ENCODE data around the gene CDKN1C. TPM values are rescaled to one million over a fixed set of nuclear protein-coding genes. Genes with fewer than 3 reads are reported as not detected.

The CDKN1C gene
- total RNA-seq, 2 donors from 2014 or later, result 1.2 to 2.0 TPM

DNA sequence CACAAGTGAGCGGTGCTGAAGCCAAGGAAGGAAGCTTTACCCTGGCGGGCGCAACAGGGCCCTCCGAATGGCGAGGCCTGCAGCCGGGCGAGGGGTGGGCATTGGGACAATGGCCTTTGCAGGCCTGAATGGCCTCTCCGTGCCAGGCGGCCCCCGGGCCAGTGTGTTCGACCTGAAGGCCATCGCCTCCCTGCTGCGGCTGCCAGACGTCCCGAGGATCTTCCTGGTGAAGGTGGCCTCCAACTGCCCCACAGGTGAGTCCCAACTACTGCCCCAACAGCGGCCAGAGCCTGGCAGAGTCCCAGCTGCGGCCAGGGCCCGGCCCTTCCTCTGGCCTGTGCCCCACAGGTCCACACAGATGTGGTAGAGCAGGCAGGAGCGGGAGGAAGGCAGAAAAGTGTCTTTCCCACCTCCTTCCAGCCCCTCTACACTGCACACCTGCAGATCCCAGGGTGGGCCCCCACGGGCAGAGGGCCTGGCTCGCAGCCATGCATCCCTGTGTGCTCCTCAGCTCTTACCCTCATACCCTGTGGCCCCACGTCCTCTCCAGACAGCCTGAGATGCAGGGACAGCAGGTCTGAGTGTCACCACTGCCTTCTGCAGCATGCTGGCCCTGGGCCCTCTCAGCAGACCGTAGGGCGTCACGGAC lies 32.4 kb upstream of the CDKN1C start:
- Mint-ChIP-seq H3K27ac (no peak overlapping the region), H3K36me3 (no peaks in the 10 kb centered on the region), H3K27me3 (no peaks in the 10 kb centered on the region), H3K9me3 (no peaks in the 10 kb centered on the region), H3K4me1 (ENCODE audit: low read depth in 2 of 2) (peaks cover 0 to 5% of the 10 kb centered on the region in 2 donors), H3K4me3 (no peak overlapping the region)
- DNase-seq (ENCODE audit: low spot score), result peak; percentile 55
- ATAC-seq, result no peak

DNA sequence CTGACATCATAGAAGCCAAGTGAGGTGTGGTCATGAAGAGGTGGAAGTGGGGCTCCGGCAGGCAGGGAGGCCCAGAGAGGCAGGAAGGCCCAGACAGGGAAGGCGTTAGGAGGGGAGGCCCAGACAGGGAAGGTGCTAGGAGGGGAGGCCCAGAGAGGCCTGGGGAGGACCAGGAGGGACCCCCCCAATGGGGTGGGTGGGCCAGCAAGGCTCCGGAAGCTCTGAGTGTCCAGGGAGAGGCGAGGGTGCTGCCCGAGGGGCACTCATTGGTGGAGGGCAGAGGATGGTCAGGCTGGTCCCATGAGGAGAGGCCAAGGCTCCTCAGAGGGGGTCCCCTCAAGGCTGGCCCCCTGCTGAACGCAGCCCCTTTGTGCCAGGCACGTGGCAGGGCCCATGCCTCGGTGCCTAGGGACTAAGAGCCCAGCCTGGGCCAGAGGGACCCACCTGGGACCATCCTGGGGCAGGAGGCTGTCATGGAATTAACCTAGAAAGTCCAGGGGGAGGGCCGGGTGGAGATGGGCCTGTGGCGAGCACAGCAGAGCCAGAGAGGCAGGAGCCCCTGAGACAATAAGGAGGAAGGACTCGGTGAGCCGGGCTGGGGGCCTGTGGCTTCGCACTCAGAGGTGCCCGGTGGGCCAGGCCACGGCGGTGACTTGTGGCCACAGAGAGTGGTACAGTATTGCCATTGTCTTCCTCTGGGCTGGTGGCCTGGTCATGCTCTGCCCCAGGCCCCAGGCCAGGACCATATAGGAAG lies 31.5 kb upstream of the CDKN1C start:
- DNase-seq (ENCODE audit: low spot score) (peak; percentile 28), ATAC-seq (no peak)
- H3K4me1 Mint-ChIP-seq (ENCODE audit: low read depth in 2 of 2), result peaks cover 0 to 5% of the 10 kb centered on the region in 2 donors
- H3K27ac Mint-ChIP-seq, result no peak overlapping the region
- H3K36me3 Mint-ChIP-seq, result no peaks in the 10 kb centered on the region
- no peaks in the 10 kb centered on the region for H3K9me3 Mint-ChIP-seq
- no peaks in the 10 kb centered on the region for H3K27me3 Mint-ChIP-seq
- no peak overlapping the region for H3K4me3 Mint-ChIP-seq

DNA sequence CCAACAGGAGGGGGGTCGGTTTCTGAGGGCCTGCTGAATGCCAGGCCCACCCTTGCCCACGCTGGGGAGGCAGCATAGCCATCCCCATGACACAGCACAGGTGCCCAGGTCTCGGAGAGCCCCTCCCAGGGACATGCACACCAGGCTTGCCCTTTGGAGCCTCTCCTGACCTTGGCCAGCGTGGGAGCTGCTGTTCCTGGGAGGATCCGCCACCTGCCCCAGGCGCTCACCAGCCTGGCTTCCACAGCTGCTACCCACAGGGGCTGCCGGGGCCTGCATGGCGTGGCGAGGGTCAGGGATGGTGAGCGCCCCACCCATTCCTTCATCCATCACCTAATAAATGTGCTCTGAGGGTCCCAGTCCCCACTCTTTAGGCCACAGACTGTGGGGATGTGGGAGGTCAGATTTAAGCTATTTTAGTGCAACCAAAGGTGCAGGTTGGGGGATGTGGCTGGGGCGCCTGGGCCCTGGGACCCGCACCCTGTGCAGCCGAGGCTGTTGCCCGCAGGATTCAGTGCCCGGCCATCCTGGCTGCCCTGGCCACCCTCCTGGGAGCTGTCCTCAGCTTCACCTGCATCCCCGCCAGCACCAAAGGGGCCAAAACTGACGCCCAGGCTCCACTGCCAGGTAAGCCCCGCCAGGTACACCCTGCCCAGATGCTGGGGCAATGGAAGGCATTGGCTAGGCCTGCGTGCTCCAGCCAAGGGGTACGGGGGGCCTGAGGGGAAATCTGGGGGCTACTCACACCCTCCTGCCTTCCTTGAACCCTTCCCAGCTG lies 30.7 kb upstream of the CDKN1C start:
- Mint-ChIP-seq H3K4me3 (no peak overlapping the region), H3K27ac (no peak overlapping the region), H3K4me1 (ENCODE audit: low read depth in 2 of 2) (peaks cover 0 to 8% of the 10 kb centered on the region in 2 donors), H3K36me3 (no peaks in the 10 kb centered on the region), H3K9me3 (no peaks in the 10 kb centered on the region), H3K27me3 (no peaks in the 10 kb centered on the region)
- no peak for DNase-seq (ENCODE audit: low spot score)
- no peak for ATAC-seq

DNA sequence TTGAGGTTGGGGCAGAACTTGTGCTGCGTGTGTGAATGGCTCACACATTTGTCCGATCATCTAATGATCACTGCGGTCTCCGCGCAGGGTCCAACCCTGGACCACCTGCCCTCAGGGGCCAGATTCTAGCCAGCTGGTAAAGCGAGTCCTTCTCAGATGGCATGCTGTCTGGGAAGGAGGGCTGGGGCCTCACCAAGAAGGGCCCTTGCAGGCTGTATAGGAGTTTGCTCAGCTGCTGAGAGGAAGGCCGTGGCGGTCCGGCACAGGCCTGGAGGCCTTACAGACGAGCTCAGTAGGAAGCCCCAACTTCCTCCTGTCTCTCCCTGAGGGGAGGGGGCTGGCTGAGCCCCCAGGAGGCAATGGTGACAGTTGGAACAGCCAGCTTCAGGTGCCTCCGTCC lies 29.9 kb upstream of the CDKN1C start:
- H3K9me3 Mint-ChIP-seq, result no peaks in the 10 kb centered on the region
- H3K36me3 Mint-ChIP-seq, result no peaks in the 10 kb centered on the region
- DNase-seq (ENCODE audit: low spot score) (no peak), ATAC-seq (no peak)
- no peaks in the 10 kb centered on the region for H3K27me3 Mint-ChIP-seq
- H3K4me1 Mint-ChIP-seq (ENCODE audit: low read depth in 2 of 2), result peaks cover 0 to 8% of the 10 kb centered on the region in 2 donors
- H3K27ac Mint-ChIP-seq, result no peak overlapping the region
- H3K4me3 Mint-ChIP-seq, result no peak overlapping the region

DNA sequence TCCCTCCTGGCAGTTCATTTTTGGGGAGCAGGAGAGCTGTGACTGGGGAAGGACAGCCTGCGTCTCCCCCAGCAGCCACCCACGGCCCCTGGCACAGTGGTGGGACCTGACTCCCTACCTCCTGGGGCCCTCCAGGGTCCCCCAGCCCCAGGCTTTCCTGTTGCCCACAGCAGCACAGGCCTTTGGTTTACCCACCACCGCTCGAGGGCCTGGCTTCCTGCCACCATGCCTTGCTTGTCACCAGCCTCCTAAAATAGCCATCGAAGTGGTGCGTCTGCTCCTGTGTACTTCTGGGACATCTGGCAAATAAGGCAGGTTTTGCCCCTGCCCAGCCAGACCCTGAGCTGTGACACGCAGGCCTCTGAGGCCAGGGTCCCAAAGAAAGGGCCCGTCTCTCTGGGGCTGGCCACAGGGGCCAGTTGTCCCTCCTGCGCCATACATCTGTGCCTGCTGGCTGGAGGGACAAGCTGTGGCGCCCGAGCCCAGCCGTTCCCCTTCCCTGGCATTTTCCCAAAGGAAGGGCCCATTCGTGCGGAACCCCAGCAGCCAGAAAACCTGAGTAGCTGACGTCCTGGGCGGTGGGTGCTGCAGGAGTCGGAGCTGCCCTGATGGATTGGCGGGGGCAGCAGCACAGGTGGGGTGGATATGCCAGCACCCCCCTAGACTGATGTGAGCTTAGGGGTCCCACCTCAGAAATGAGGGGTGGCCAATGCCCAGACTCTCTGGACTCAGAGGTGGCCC lies 29.1 kb upstream of the CDKN1C start:
- DNase-seq (ENCODE audit: low spot score), result no peak
- Mint-ChIP-seq H3K4me3 (no peak overlapping the region), H3K9me3 (no peaks in the 10 kb centered on the region), H3K36me3 (no peaks in the 10 kb centered on the region), H3K27me3 (no peaks in the 10 kb centered on the region), H3K4me1 (ENCODE audit: low read depth in 2 of 2) (peaks cover 0 to 11% of the 10 kb centered on the region in 2 donors), H3K27ac (no peak overlapping the region)
- no peak for ATAC-seq

DNA sequence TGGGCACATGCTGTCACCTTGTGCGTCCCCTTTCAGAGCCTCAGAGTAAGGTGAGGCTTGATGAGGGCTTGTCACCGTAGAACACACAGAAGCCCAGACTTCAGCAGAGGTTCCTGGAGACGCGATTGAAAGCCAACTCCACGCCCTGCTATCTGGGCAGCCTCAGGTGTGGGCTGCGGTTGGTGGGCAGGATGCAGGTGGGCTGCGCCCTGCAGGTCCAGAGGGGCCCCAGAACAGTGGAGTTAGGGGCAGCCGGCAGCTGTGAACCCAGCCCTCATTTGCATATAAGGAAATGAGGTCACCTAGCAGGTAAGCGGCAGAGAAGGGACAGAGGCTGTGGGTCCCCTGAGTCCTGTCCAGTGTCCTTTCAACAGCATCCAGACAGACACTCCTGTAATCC lies 28.2 kb upstream of the CDKN1C start:
- ATAC-seq, result no peak

DNA sequence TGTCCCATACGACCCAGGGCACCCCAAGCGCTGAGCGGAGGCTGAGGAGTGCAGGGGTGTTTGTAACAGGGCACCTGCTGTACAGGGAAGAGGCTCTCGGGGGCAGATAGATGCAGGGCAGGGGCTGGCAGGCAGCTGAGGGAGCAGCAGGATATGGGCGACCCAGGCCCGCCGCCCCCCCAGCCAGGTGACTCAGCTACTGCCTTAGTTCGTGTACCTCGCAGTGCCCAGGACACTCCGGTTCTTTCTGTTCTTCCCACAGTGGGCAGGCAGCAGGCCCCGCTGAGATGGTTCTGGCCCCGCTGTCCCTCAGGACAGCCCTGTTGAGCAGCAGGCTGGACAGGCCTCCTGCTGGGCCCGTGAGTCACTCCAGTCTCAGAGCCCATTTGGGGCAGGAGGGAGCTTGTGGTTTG lies 27.4 kb upstream of the CDKN1C start:
- Mint-ChIP-seq H3K27ac (no peak overlapping the region), H3K36me3 (no peaks in the 10 kb centered on the region), H3K4me3 (no peak overlapping the region), H3K4me1 (ENCODE audit: low read depth in 2 of 2) (peaks cover 0 to 11% of the 10 kb centered on the region in 2 donors), H3K27me3 (no peaks in the 10 kb centered on the region), H3K9me3 (no peaks in the 10 kb centered on the region)
- no peak for ATAC-seq
- no peak for DNase-seq (ENCODE audit: low spot score)

More for the DNA sequence above, 28.2 kb upstream of the CDKN1C start:
- peaks cover 0 to 11% of the 10 kb centered on the region in 2 donors for H3K4me1 Mint-ChIP-seq (ENCODE audit: low read depth in 2 of 2)
- H3K27me3 Mint-ChIP-seq, result no peaks in the 10 kb centered on the region
- no peak for DNase-seq (ENCODE audit: low spot score)
- H3K4me3 Mint-ChIP-seq, result no peak overlapping the region
- no peaks in the 10 kb centered on the region for H3K36me3 Mint-ChIP-seq
- no peaks in the 10 kb centered on the region for H3K9me3 Mint-ChIP-seq
- H3K27ac Mint-ChIP-seq, result no peak overlapping the region

DNA sequence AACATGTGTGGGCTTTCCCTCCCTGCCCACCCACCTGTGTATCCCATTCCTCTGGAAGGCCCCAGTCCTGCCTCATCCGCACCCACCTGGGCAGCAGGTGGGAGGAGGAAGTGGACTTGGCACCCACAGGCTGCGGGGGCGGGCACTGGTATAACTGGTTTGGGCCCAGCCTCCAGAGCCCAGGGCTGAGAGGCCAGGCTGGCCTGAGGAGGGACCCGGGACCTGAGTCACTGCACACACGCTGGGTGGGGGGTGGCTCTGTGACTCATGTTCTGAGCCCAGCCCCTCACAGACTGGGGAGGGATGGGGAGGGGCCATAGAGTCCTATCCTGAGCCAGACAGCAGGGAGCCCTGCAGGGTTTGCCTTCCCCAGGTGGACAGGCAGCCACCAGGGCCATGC lies 26.9 kb upstream of the CDKN1C start:
- no peak overlapping the region for H3K27ac Mint-ChIP-seq
- no peak for ATAC-seq

DNA sequence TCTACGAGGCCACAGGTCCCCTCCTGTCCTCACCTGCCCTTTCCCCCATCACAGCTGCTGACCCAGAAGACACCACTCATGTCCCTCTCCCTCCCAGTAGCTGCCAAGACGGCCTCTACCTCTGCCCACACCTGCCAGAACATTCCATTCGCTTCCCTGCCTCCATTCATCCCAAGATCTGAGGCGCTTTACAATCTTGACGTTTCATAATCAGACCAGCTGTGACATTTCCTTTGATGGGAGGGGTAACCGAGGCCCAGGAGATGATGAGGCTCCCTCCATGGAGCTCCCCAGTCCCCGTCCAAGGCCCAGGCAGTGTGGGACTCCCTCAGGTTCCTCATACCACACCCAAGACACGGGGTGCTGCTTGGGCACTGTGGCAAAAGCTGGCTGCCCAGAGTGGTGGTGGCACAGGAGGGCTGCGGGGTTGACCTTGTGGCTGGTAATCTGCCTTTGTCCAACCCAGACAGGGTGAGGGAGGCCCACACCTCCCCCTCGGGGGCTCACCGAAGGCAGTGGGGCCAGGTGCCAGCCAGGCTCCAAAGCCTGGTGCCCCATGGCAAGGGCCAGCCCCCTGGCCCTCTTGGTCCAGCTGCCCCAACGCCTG lies 26.3 kb upstream of the CDKN1C start:
- H3K9me3 Mint-ChIP-seq, result no peaks in the 10 kb centered on the region
- no peak for DNase-seq (ENCODE audit: low spot score)
- no peak overlapping the region for H3K27ac Mint-ChIP-seq
- no peaks in the 10 kb centered on the region for H3K27me3 Mint-ChIP-seq
- peaks cover 0 to 11% of the 10 kb centered on the region in 2 donors for H3K4me1 Mint-ChIP-seq (ENCODE audit: low read depth in 2 of 2)
- no peaks in the 10 kb centered on the region for H3K36me3 Mint-ChIP-seq
- no peak for ATAC-seq
- no peak overlapping the region for H3K4me3 Mint-ChIP-seq

More for the DNA sequence above, 26.9 kb upstream of the CDKN1C start:
- Mint-ChIP-seq H3K4me3 (no peak overlapping the region), H3K9me3 (no peaks in the 10 kb centered on the region), H3K36me3 (no peaks in the 10 kb centered on the region), H3K4me1 (ENCODE audit: low read depth in 2 of 2) (peaks cover 0 to 11% of the 10 kb centered on the region in 2 donors), H3K27me3 (no peaks in the 10 kb centered on the region)
- no peak for DNase-seq (ENCODE audit: low spot score)

DNA sequence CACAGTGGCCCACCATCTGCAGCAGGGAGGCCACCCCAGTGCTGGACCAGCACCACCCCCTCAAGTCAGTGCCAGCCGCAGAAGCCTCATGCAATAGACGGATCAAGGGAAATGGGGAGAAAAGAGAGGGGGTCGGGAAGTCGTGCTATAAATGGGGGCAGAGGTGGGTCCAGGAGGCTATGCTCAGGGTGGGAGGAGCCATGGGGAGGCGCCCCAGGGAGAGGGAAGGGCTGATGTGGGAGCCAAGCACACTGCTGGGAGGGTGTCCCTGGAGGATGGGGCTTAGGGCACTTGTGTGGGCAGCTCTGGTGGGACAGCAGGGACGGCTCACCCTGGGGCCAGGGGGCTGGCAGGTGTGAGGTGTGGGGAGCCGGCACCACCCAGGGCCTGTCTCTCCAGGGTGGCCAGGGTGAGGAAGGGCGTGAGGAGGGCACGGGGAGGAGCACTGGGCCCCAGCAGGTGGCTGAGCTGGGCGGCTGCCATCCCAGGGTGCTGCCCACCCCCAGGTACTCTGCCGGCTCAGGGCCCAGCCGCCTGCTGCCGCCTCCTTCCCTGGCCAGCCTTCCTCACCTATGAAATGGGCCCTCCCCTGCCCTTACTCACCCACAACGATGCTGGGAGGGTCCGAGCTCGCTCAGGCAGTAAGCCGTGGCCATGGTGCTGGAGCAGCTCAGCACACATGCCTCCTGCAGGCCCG lies 25.7 kb upstream of the CDKN1C start:
- Mint-ChIP-seq H3K27ac (no peak overlapping the region), H3K9me3 (no peaks in the 10 kb centered on the region), H3K4me3 (no peak overlapping the region), H3K36me3 (no peaks in the 10 kb centered on the region), H3K27me3 (no peaks in the 10 kb centered on the region), H3K4me1 (ENCODE audit: low read depth in 2 of 2) (peaks cover 0 to 11% of the 10 kb centered on the region in 2 donors)
- ATAC-seq (no peak), DNase-seq (ENCODE audit: low spot score) (no peak)

DNA sequence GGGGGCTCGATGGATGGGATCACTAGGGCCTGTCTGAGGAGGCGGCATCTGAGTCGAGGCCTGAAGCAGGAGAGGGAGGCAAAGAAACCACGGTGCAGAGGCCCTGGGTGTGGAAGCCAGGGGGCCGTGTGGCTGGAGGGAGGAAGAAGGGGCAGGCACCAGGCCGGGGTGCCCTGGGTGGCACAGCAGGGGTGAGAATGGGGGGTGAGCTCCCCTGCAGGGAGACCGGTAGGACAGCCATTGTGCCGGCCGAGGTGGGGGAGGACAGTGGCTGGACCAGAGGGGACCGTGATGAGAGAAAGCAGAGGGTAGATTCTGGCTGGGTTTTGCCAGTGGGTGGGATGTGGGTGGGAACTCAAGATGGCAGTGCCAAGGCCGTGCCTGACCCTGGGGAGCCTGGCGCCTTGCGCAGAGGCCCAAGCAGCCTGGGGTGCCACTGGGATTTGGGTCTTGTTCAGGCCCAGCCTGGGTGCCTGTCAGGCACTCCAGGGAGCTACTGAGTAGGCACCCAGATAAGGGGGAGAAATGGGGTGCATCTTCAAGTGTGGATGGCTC lies 24.9 kb upstream of the CDKN1C start:
- no peak overlapping the region for H3K4me3 Mint-ChIP-seq

DNA sequence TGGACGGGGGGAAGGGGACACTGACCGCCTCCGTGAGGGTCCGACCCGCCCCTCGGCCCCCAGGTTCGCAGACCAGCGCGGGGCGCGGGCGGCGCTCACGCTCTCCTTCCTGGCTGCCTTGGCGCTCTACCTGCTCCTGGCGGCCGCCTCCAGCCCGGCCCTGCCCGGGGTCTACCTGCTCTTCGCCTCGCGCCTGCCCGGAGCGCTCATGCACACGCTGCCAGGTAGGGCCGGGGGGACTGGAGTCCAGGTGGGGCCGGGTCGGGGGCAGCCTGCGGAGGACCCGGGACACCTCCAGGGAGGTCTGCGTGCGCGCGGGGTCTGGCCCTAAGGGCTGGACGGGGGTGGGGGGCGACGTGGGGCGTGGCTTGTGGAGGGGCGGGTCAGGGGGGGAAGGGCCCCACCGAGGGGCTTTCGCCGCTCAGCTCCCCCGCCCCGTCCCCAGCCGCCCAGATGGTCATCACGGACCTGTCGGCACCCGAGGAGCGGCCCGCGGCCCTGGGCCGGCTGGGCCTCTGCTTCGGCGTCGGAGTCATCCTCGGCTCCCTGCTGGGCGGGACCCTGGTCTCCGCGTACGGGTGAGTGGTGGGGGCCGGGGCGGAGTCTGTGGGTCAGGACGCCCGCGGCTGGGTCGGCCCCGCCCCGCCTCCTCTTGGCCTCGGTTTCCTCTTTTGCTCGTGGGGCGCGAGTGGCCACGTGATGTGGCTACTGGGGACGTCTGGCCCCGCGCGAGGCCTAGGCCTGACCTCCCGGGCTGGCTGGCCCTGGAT lies 23.7 kb upstream of the CDKN1C start:
- H3K4me3 Mint-ChIP-seq, result no peak overlapping the region
- no peaks in the 10 kb centered on the region for H3K27me3 Mint-ChIP-seq
- H3K9me3 Mint-ChIP-seq, result no peaks in the 10 kb centered on the region
- peaks cover 12 to 20% of the 10 kb centered on the region in 2 donors for H3K4me1 Mint-ChIP-seq (ENCODE audit: low read depth in 2 of 2)
- H3K36me3 Mint-ChIP-seq, result no peaks in the 10 kb centered on the region
- ATAC-seq (no peak), DNase-seq (ENCODE audit: low spot score) (no peak)
- H3K27ac Mint-ChIP-seq, result no peak overlapping the region

More for the DNA sequence above, 24.9 kb upstream of the CDKN1C start:
- no peaks in the 10 kb centered on the region for H3K9me3 Mint-ChIP-seq
- peaks cover 4 to 12% of the 10 kb centered on the region in 2 donors for H3K4me1 Mint-ChIP-seq (ENCODE audit: low read depth in 2 of 2)
- DNase-seq (ENCODE audit: low spot score) (no peak), ATAC-seq (no peak)
- H3K36me3 Mint-ChIP-seq, result no peaks in the 10 kb centered on the region
- no peak overlapping the region for H3K27ac Mint-ChIP-seq
- no peaks in the 10 kb centered on the region for H3K27me3 Mint-ChIP-seq
